GM19467 (cell line): Measurements from ENCODE around the gene SURF2.

Experiments
- ATAC-seq: cut with Tn5 transposase; IDR thresholded peaks from one replicate; pipeline ENCODE4 v1.9.1; 2021; ENCODE audit warnings: mild to moderate bottlenecking, moderate library complexity; ENCODE audit not compliant: unreplicated experiment

Gene SURF2

GRCh38 chr9:133397370-133397769 lies 41.0 kb downstream of the SURF2 start:
- ATAC-seq: no peak

- ATAC-seq: no peak
Observed at GRCh38 chr9:133397895-133398294, 41.5 kb downstream of the SURF2 start.

- ATAC-seq: no peak
Observed at GRCh38 chr9:133400292-133400691, 43.9 kb downstream of the SURF2 start.

- ATAC-seq: no peak
Observed at GRCh38 chr9:133401588-133401987, 45.2 kb downstream of the SURF2 start.

- ATAC-seq: no peak
Observed at GRCh38 chr9:133402689-133403088, 46.3 kb downstream of the SURF2 start.

- no peak for ATAC-seq
Observed at GRCh38 chr9:133403766-133404453, 47.6 kb downstream of the SURF2 start.

- no peak for ATAC-seq
Observed at GRCh38 chr9:133404454-133405002, 48.2 kb downstream of the SURF2 start.

GRCh38 chr9:133405508-133406438 lies 49.4 kb downstream of the SURF2 start:
- no peak for ATAC-seq

GRCh38 chr9:133406480-133407307 lies 50.3 kb downstream of the SURF2 start:
- no peak for ATAC-seq

GRCh38 chr9:133408042-133408441 lies 51.7 kb downstream of the SURF2 start:
- no peak for ATAC-seq
